Skeletal muscle satellite cell (primary cell): Measurements from ENCODE around the gene CLNK.

Experiments used
- H3K27me3 ChIP-seq: 2 replicates; pipeline ENCODE4 v1.7.0; 2013; ENCODE audit warnings: low read length; ENCODE audit not compliant: control insufficient read depth, insufficient read depth
- H3K36me3 ChIP-seq: 2 replicates; pipeline ENCODE4 v1.7.0; 2013; ENCODE audit warnings: mild to moderate bottlenecking, control low read depth, low read length; ENCODE audit not compliant: insufficient read depth
- H3K4me1 ChIP-seq: 2 replicates; pipeline ENCODE4 v1.7.0; 2013; ENCODE audit warnings: low read length; ENCODE audit not compliant: control insufficient read depth, insufficient read depth
- H3K4me2 ChIP-seq: 2 replicates; pipeline ENCODE4 v1.7.0; 2013; ENCODE audit warnings: mild to moderate bottlenecking, low read length
- H3K4me3 ChIP-seq: 2 replicates; pipeline ENCODE4 v1.7.0; 2013; ENCODE audit warnings: low read length
- H3K9ac ChIP-seq: 2 replicates; pipeline ENCODE4 v1.7.0; 2013; ENCODE audit warnings: mild to moderate bottlenecking, low read depth, low read length, moderate library complexity
- H3K9me3 ChIP-seq: replicated peaks from 2 replicates; pipeline ENCODE4 v1.7.0; 2013; ENCODE audit warnings: mild to moderate bottlenecking, control low read depth, low read length

Gene CLNK

GRCh38 chr4:10569491-10569890 lies 115.1 kb downstream of the CLNK start:
- H3K27me3 ChIP-seq = peaks cover 41% of the 10 kb centered on the region
- H3K4me2 ChIP-seq = no peak overlapping the region
- H3K4me3 ChIP-seq = no peak overlapping the region
- H3K4me1 ChIP-seq = no peaks in the 10 kb centered on the region
- no peak overlapping the region for H3K9ac ChIP-seq
- H3K9me3 ChIP-seq = no peaks in the 10 kb centered on the region
- H3K36me3 ChIP-seq = no peaks in the 10 kb centered on the region

- H3K4me1 ChIP-seq = no peaks in the 10 kb centered on the region
- no peak overlapping the region for H3K9ac ChIP-seq
- H3K9me3 ChIP-seq = no peaks in the 10 kb centered on the region
- H3K36me3 ChIP-seq = no peaks in the 10 kb centered on the region
- H3K27me3 ChIP-seq = peaks cover 31% of the 10 kb centered on the region
- H3K4me2 ChIP-seq = no peak overlapping the region
- no peak overlapping the region for H3K4me3 ChIP-seq
These were observed 116.8 kb downstream of the CLNK start for GRCh38 chr4:10567766-10568165.

- H3K9ac ChIP-seq = no peak overlapping the region
- no peaks in the 10 kb centered on the region for H3K4me1 ChIP-seq
- no peak overlapping the region for H3K4me3 ChIP-seq
- no peak overlapping the region for H3K4me2 ChIP-seq
- H3K36me3 ChIP-seq = no peaks in the 10 kb centered on the region
- no peaks in the 10 kb centered on the region for H3K9me3 ChIP-seq
- peaks cover 25% of the 10 kb centered on the region for H3K27me3 ChIP-seq
These were observed 119.3 kb downstream of the CLNK start for GRCh38 chr4:10565166-10565780.

- Histone ChIP-seq H3K27me3 (peaks cover 5% of the 10 kb centered on the region), H3K4me3 (no peak overlapping the region), H3K9me3 (no peaks in the 10 kb centered on the region), H3K4me2 (no peak overlapping the region), H3K36me3 (no peaks in the 10 kb centered on the region), H3K9ac (no peak overlapping the region), H3K4me1 (no peaks in the 10 kb centered on the region)
These were observed 129.9 kb downstream of the CLNK start for GRCh38 chr4:10554694-10555093.

GRCh38 chr4:10554121-10554520 lies 130.4 kb downstream of the CLNK start:
- H3K27me3 ChIP-seq = peaks cover 5% of the 10 kb centered on the region
- no peaks in the 10 kb centered on the region for H3K4me1 ChIP-seq
- no peak overlapping the region for H3K9ac ChIP-seq
- no peaks in the 10 kb centered on the region for H3K9me3 ChIP-seq
- H3K36me3 ChIP-seq = no peaks in the 10 kb centered on the region
- H3K4me3 ChIP-seq = no peak overlapping the region
- H3K4me2 ChIP-seq = no peak overlapping the region

GRCh38 chr4:10552591-10553280 lies 131.8 kb downstream of the CLNK start:
- H3K36me3 ChIP-seq = no peaks in the 10 kb centered on the region
- H3K9ac ChIP-seq = no peak overlapping the region
- H3K4me1 ChIP-seq = no peaks in the 10 kb centered on the region
- H3K4me3 ChIP-seq = no peak overlapping the region
- peaks cover 14% of the 10 kb centered on the region for H3K27me3 ChIP-seq
- no peaks in the 10 kb centered on the region for H3K9me3 ChIP-seq
- H3K4me2 ChIP-seq = no peak overlapping the region

- Histone ChIP-seq H3K9ac (no peak overlapping the region), H3K9me3 (no peaks in the 10 kb centered on the region), H3K4me3 (no peak overlapping the region), H3K4me1 (no peaks in the 10 kb centered on the region), H3K4me2 (no peak overlapping the region), H3K36me3 (no peaks in the 10 kb centered on the region), H3K27me3 (peaks cover 28% of the 10 kb centered on the region)
These were observed 148.7 kb downstream of the CLNK start for GRCh38 chr4:10535912-10536311.

GRCh38 chr4:10534820-10535219 lies 149.7 kb downstream of the CLNK start:
- H3K9me3 ChIP-seq = no peaks in the 10 kb centered on the region
- no peaks in the 10 kb centered on the region for H3K4me1 ChIP-seq
- no peak overlapping the region for H3K4me3 ChIP-seq
- H3K36me3 ChIP-seq = no peaks in the 10 kb centered on the region
- H3K27me3 ChIP-seq = peaks cover 28% of the 10 kb centered on the region
- no peak overlapping the region for H3K4me2 ChIP-seq
- H3K9ac ChIP-seq = no peak overlapping the region

GRCh38 chr4:10532155-10532554 lies 152.4 kb downstream of the CLNK start:
- Histone ChIP-seq H3K9ac (no peak overlapping the region), H3K4me3 (no peak overlapping the region), H3K9me3 (no peaks in the 10 kb centered on the region), H3K4me2 (no peak overlapping the region), H3K36me3 (no peaks in the 10 kb centered on the region), H3K27me3 (peaks cover 22% of the 10 kb centered on the region), H3K4me1 (no peaks in the 10 kb centered on the region)

GRCh38 chr4:10530137-10530786 lies 154.3 kb downstream of the CLNK start:
- Histone ChIP-seq H3K27me3 (peaks cover 15% of the 10 kb centered on the region), H3K4me3 (no peak overlapping the region), H3K36me3 (no peaks in the 10 kb centered on the region), H3K9me3 (no peaks in the 10 kb centered on the region), H3K4me2 (no peak overlapping the region), H3K9ac (no peak overlapping the region), H3K4me1 (no peaks in the 10 kb centered on the region)

GRCh38 chr4:10529291-10530136 lies 155.1 kb downstream of the CLNK start:
- H3K36me3 ChIP-seq = no peaks in the 10 kb centered on the region
- no peak overlapping the region for H3K9ac ChIP-seq
- H3K4me3 ChIP-seq = no peak overlapping the region
- no peak overlapping the region for H3K4me2 ChIP-seq
- H3K4me1 ChIP-seq = no peaks in the 10 kb centered on the region
- peaks cover 13% of the 10 kb centered on the region for H3K27me3 ChIP-seq
- no peaks in the 10 kb centered on the region for H3K9me3 ChIP-seq
